PFSK-1 (cell line): ENCODE data around the gene SEPTIN10.

ENCODE experiments used
- POLR2AphosphoS5 ChIP-seq: IDR thresholded peaks from 2 replicates; pipeline ENCODE4 v1.6.1; 2012; ENCODE audit warnings: low read depth, mild to moderate bottlenecking, control low read depth, low read length, moderate library complexity
- SIN3A ChIP-seq: IDR thresholded peaks from 2 replicates; pipeline ENCODE4 v1.6.1; 2012; ENCODE audit warnings: mild to moderate bottlenecking, low read length, moderate library complexity, borderline replicate concordance; ENCODE audit not compliant: insufficient read depth
- TAF1 ChIP-seq: IDR thresholded peaks from 2 replicates; pipeline ENCODE4 v1.6.1; 2012; ENCODE audit warnings: low read length, control low read depth, borderline replicate concordance; ENCODE audit not compliant: insufficient read depth
- TF ChIP-seq, protein P1 (sequence below), 2 experiments: IDR thresholded peaks; 2 replicates each; pipeline versions ENCODE4 v1.6.1 to v1.8.0; 2011 to 2012; ENCODE audit warnings: low read depth in 2 of 2, low read length in 2 of 2, control low read depth in 1 of 2, inconsistent platforms in 1 of 2, mild to moderate bottlenecking in 1 of 2, moderate library complexity in 1 of 2; ENCODE audit not compliant: insufficient read depth in 1 of 2

DNA sequence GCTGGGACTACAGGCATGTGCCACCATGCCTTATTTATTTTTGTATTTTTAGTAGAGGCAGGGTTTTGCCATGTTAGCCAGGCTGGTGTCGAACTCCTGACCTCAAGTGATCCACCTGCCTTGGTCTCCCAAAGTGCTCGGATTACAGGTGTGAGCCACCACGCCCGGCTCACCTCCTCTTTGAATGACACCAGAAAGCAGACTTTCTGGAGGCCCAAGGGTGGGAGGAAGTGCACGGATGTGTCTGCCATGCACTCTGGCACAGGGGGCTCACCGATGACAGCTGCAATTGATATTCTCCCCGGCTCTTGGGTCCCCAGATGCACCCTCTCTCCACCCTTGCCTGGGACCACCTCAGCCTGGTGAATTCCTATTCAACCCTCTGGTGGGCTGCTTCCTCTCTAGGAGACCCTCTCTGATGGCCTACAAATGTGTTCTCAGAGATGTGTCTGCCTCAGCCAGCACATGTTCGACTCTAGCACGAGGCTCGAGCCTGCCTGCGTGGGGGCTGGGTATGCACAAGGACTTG lies 87.3 kb downstream of the SEPTIN10 start:
- TF ChIP-seq POLR2AphosphoS5 (no peak), TAF1 (no peak), SIN3A (no peak)
- TF ChIP-seq, protein P1, sequence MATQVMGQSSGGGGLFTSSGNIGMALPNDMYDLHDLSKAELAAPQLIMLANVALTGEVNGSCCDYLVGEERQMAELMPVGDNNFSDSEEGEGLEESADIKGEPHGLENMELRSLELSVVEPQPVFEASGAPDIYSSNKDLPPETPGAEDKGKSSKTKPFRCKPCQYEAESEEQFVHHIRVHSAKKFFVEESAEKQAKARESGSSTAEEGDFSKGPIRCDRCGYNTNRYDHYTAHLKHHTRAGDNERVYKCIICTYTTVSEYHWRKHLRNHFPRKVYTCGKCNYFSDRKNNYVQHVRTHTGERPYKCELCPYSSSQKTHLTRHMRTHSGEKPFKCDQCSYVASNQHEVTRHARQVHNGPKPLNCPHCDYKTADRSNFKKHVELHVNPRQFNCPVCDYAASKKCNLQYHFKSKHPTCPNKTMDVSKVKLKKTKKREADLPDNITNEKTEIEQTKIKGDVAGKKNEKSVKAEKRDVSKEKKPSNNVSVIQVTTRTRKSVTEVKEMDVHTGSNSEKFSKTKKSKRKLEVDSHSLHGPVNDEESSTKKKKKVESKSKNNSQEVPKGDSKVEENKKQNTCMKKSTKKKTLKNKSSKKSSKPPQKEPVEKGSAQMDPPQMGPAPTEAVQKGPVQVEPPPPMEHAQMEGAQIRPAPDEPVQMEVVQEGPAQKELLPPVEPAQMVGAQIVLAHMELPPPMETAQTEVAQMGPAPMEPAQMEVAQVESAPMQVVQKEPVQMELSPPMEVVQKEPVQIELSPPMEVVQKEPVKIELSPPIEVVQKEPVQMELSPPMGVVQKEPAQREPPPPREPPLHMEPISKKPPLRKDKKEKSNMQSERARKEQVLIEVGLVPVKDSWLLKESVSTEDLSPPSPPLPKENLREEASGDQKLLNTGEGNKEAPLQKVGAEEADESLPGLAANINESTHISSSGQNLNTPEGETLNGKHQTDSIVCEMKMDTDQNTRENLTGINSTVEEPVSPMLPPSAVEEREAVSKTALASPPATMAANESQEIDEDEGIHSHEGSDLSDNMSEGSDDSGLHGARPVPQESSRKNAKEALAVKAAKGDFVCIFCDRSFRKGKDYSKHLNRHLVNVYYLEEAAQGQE (IDR thresholded peaks at IDR 0.05; ENCODE audit: insufficient read depth in 1 of 2, low read depth in 2 of 2, low read length in 2 of 2) = no peak
